HG02884 (cell line): Measurements from ENCODE around the gene GALNT17.
"Not testable (repeated sequence)": the region's sequence is repeated elsewhere in the genome, so short reads cannot be mapped to it uniquely, and the experiment has no call there.

Experiments
- ATAC-seq: cut with Tn5 transposase; IDR thresholded peaks from one replicate; pipeline ENCODE4 v1.9.1; 2021; ENCODE audit warnings: mild to moderate bottlenecking, moderate library complexity; ENCODE audit not compliant: unreplicated experiment

The GALNT17 gene

GRCh38 chr7:71612911-71613310, 481.0 kb downstream of the GALNT17 start:
- ATAC-seq, result no peak

DNA sequence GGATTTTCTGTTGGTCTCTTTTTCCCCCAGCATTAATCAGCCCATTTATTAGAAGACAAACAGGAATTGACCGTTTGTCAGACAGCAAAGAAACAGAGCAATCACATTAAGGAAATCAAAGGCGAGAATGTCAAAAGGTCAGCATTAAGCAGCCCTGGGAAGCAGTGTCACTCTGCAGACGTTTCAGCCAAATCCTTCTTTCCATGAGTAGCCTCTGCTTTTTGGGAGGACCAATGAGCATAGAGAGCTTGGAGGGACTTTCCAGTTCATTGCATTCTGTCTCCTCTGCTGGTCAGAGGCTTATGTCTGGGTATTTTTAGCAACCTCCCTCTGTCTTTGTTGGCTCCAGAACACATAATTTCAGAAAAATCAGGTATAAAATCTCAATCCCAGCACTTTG, 481.4 kb downstream of the GALNT17 start:
- no peak for ATAC-seq

DNA sequence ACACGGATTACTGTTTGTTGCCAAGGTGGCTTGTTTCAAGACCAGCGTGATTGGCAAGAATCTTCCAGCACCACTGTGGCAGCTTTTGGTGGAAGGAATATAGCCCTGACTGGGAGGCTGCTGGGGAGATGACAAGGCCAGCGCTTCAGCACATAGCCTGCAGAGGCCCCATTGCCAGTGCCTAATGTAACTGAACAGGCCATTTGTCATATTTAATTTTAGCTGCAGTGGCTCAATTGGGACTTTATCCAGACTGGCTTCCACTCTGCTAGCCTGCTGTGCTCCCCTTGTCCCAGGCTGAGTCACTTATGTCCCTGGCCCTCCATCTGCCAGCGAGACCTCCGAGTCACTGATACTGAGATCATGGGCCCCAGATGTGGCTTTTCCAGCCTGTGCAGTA, 483.1 kb downstream of the GALNT17 start:
- no peak for ATAC-seq

DNA sequence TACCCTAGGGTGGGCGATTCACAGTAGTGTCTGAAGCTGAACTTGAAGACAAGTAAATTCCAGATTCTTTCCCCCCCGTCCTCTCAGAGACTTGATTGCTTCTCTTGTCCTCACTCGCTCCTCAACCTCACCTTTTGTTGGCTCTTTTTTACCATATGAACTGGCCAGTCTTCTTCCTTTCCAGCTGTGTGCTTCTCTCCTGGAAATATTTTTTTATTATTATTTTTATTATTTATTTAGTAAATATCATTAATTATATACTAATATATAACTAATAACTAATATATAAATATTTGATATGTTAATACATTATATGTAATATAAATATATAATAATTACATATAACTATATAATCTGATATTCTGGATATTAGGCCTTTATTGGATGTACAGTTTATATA, 484.3 kb downstream of the GALNT17 start:
- ATAC-seq, result no peak

DNA sequence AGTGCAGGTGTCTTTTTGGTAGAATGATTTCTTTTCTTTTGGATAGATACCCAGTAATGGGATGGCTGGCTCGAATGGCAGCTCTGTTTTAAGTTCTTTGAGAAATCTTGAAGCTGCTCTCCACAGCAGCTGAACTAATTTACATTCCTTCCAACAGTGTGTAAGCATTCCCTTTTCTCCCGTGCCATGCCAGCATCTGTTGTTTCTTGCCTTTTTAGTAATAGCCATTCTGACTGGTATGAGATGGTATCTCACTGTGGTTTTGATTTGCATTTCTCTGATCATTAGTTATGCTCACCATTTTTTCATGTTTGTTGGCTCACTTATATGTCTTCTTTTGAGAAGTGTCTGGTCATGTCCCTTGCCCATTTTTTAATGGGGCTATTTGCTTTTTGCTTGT, 486.3 kb downstream of the GALNT17 start:
- ATAC-seq, result no peak

GRCh38 chr7:71625545-71625944, 493.6 kb downstream of the GALNT17 start:
- ATAC-seq, result no peak

DNA sequence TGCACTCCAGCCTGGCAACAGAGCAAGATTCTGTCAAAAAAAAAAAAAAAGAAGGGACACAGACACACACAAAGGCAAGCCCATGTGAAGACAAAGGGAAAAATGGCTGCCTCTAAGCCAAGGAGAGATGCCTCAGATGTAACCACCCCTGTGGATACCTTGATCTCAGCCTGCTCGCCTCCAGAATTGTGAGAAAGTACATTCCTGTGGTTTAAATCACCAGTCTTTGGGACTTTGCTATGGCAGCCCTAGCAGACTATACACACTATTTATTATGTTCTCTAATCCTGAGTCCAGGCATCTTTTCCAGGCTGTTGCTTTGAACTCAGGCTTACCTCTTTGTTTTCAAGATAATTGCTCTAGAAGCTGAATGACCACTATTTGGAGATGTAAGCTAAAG, 494.3 kb downstream of the GALNT17 start:
- ATAC-seq, result no peak

DNA sequence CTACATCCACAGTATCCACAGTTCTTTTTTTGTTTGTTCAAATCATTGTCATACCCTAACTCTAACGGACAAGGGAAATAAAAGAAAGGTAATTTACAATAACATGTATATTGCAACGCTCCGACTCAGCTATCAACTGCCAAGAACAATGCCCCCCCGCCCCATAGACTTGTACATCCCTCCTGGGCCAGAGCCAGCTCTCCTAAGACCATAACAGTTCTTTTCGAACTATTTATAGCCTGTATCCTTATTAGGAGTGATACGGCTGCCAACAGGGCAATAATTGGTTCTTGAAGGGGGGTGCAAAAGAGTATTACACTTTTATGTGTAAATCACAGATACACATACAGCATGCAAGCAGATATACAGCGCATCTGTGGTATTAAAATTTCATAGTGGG, 495.7 kb downstream of the GALNT17 start:
- no peak for ATAC-seq

- ATAC-seq, result no peak
Measured at GRCh38 chr7:71630516-71630915, 498.6 kb downstream of the GALNT17 start.

DNA sequence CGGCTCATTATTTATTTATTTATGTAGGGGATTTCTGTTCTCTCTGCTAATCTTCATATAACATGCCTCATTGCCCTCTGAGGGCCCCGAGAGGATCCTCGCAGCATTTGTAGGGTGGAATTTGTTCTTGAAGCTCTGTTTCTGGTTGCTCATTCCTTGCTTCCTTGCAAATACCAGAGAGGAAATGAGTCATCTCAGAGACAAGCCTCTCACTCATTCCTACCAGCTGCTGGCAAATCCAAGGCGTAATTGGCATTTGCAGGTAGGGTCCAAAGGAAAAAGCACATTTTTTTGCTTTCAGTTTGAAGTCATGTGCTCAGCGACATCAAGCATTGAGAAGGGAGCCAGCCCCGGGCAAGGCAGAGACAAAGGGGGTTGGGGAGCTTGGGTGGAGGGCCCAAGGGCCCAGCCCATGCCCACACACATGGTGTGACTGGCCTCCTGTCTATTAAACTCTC, 501.6 kb downstream of the GALNT17 start:
- no peak for ATAC-seq

GRCh38 chr7:71635849-71636248, 503.9 kb downstream of the GALNT17 start:
- not testable (repeated sequence) for ATAC-seq

GRCh38 chr7:71636329-71636728, 504.4 kb downstream of the GALNT17 start:
- no peak for ATAC-seq

- ATAC-seq, result no peak
Measured at GRCh38 chr7:71637578-71637977, 505.6 kb downstream of the GALNT17 start.

DNA sequence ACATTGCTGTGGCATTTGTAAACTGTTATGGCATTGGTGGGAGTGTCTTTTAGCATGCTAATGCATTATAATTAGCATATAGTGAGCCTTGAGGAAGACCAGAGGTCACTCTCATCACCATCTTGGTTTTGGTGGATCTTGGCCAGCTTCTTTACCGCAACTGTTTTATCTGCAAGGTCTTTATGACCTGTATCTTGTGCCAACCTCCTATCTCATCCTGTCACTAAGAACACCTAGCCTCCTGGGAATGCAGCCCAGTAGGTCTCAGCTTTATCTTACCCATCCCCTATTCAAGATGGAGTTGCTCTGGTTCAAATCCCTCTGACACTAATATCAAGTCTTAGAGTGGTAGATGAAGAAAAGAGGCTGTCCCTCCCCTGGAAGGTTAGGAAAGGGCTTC, 506.2 kb downstream of the GALNT17 start:
- no peak for ATAC-seq

GRCh38 chr7:71639382-71640085, 507.6 kb downstream of the GALNT17 start:
- no peak for ATAC-seq

DNA sequence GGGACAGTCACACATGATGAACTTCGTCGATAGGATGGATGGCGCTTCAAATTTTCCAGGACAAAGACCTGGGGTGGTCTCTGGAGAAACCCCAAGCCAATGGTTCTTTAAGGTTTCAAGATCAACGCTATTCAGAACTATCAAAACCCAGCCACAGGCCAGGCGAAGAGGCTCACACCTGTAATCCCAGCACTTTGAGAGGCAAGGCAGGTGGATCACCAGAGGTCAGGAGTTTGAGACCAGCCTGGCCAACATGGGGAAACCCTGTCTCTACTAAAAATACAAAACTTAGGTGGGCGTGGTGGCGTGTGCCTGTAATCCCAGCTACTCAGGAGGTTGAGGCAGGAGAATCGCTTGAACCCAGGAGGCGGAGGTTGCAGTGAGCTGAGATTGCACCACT, 511.1 kb downstream of the GALNT17 start:
- not testable (repeated sequence) for ATAC-seq

- no peak for ATAC-seq
Measured at GRCh38 chr7:71645836-71646235, 513.9 kb downstream of the GALNT17 start.

DNA sequence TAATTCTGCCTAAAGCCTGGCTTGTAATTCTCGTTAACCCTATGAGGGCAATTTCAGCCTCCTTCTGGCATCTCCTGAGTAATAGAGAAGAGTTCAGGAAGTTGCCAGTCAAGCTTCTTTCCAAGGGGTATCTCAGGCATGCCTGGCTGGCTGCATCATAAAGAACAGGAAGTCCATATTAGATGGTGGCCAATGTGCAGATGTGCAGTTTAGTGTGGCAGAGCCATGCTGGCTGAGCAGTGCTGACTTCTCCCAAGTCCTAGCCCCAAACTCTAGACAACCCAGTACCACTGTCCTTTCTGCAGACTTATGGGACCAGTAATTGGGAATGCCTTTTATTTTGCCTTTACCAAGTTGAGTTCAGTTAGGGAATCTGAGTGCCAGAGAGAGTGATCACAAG, 517.9 kb downstream of the GALNT17 start:
- ATAC-seq, result no peak

DNA sequence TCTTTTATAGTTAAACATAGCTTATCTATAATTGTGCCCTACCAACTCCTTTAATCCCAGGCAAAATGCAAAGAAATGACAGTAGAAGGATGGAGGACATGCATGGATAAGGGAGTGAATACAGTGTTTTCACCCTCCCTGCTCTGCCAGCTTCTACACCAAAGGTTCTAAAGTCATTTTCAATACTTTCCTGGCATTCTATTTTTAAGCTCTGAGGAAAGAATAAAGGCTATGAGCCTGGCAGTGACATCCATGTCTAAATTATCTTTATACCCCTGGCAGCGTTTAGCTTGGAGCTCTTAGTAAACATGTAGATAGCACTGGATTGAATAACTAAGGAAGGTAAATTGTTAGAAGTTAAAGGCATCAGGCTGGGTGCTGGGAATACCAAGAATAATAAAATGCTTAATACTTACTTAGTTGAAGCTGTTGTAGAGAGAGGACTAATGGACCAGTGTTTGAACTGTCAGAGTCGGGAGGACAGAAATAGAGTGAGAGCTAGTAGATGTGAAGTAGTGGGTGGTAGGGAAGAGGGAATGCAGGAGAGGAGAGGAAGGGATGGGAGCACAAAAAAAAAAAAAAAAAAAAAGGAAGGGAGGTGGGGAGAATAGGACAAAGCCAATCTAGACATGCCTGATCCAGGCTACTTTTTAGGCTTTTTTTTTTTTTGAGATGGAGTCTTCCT, 518.9 kb downstream of the GALNT17 start:
- ATAC-seq, result no peak

GRCh38 chr7:71652510-71652909, 520.6 kb downstream of the GALNT17 start:
- no peak for ATAC-seq

DNA sequence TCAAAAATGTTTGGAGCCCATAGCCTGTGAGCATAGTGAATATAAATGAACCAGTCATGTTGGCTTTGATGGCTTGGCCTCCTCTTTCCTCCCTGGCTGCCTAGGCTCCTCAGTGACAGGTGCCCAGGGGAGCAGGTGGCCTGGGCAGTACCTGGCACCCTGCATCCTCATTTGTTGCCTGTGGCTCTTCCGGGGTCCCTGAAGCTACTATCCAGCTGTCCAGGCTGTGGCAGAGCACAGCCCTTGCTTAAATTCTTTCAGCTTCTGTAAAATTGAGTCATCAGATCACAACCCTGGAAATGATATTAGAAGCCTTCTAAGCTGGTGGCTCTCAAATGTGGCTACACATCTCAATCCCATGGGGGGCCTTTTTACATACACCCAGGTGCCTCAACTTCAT, 525.4 kb downstream of the GALNT17 start:
- ATAC-seq, result no peak

DNA sequence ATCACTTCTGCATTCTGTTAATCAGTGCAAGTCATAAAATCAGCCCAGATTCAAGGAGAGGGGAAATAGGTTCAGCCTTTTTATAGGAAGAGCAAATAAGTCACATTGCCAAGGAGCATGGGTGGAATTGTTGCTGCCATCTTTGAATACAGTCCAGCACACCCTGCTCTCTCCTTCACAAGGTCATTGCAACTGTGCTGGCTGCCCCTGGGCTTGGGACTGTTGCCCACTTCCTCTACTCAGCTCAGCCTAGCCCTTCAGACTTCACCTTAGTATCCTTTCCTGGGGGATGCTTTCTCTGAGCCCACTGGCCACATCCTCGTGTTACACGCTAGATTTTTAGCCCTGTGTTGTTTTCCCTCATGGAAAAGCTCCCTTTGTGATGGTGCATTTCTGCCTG, 527.7 kb downstream of the GALNT17 start:
- no peak for ATAC-seq
